ENCODE measurements around the gene CGB7.
A peak's percentile ranks its signal among the peaks of the same experiment; 100 is the strongest.

CGB7 gene

DNA sequence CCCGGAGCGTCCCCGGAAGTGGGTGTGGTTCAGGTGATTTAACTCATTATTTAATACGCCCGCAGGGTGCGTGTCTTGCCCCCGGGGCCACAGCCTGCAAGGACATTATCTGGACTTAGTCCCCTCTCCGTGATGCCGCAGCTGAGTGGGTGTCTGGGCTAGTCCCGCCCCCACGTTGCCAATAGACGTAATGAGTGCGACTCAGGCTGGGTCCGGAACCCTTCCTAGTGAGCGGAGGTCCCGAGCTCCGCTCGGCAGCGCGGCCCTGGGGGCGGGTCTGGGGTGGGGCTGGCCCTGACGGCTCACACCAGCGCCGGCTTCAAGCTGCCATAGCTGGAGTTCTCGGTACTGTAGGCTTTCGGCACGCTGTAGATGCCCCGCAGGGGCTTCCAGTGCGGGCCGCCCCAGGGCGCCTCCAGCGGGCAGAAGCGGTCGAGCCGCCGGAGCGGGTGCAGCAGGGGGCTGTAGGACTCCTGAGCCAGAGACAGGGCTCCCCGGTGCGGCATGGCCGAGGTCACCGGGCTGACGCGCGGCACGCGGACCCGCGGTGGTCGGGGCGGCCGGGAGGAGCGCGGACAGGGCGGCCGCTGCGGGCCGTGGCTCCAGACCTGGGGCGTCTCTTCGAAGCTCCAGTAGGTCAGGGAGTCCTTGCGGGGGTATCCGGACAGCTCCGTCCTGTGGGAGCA lies 39.7 kb downstream of the CGB7 start:
- peaks cover 30% of the 10 kb centered on the region for H3K27me3 ChIP-seq (ENCODE audit: insufficient read depth, low read depth)
- H3K9ac ChIP-seq = no peak overlapping the region; the same call in 1 of the 2 replicates
- no peaks in the 10 kb centered on the region for H4K20me1 ChIP-seq (ENCODE audit: insufficient read depth)
- H3K4me1 ChIP-seq (ENCODE audit: low read depth, poor library complexity, severe bottlenecking) = no peaks in the 10 kb centered on the region
- no peak overlapping the region for H3K4me3 ChIP-seq (IDR thresholded peaks at IDR 0.05; ENCODE audit: insufficient read depth, low read depth, low read length)
- peak overlapping the region; percentile 73 for H3K4me2 ChIP-seq
- TF ChIP-seq, protein P1, sequence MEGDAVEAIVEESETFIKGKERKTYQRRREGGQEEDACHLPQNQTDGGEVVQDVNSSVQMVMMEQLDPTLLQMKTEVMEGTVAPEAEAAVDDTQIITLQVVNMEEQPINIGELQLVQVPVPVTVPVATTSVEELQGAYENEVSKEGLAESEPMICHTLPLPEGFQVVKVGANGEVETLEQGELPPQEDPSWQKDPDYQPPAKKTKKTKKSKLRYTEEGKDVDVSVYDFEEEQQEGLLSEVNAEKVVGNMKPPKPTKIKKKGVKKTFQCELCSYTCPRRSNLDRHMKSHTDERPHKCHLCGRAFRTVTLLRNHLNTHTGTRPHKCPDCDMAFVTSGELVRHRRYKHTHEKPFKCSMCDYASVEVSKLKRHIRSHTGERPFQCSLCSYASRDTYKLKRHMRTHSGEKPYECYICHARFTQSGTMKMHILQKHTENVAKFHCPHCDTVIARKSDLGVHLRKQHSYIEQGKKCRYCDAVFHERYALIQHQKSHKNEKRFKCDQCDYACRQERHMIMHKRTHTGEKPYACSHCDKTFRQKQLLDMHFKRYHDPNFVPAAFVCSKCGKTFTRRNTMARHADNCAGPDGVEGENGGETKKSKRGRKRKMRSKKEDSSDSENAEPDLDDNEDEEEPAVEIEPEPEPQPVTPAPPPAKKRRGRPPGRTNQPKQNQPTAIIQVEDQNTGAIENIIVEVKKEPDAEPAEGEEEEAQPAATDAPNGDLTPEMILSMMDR (conservative IDR thresholded peaks at IDR 0.05; ENCODE audit: low read depth, low read length) = peak; percentile 53
- no peaks in the 10 kb centered on the region for H3K36me3 ChIP-seq (ENCODE audit: insufficient read depth)
- no peaks in the 10 kb centered on the region for H3K79me2 ChIP-seq (ENCODE audit: insufficient read depth, low read depth)
- peak overlapping the region; percentile 14; the same call in 1 of the 2 replicates for H2AFZ ChIP-seq (ENCODE audit: low read depth)
- no peak overlapping the region for H3K27ac ChIP-seq

DNA sequence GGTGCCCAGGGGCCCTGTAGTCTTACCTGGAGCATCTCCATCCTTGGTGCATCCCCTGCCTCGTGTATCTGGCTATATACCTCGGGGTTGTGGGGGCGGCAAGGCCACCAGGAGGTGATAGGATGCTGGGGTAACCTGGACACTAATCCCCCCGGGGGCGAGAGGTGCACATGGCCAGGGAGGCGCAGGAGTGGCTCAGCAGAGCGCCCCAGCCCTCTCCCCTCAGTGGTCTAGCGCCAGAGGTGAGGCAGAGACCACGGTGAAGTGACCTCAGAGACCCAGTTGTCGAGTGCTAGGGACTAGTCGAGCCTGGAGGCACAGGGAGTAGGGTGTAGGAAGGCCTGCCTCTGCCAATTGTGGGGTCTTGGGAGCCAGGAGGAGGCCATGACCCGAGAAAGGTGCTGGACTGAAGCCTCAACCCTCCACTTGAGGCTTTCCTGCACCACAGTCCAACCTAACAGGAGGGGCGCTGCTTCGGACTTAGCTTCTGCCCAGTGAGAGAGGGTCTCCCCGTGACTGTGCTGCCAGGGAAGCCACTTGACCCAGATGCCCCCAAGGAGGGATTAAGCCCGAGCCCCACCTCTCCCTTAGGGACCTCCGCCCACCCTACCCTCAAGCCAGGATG lies 40.4 kb downstream of the CGB7 start, which contains the start of gene LHB:
Gene LHB, minus strand, starts transcription at position 51 of the 625 bp plus-strand sequence. Its CDS starts 10 bp downstream, at position 41.
- H3K27ac ChIP-seq = no peak within 1 kb of the TSS
- H3K79me2 ChIP-seq (ENCODE audit: insufficient read depth, low read depth) = no peaks in the 10 kb centered on the region
- H3K4me3 ChIP-seq (IDR thresholded peaks at IDR 0.05; ENCODE audit: insufficient read depth, low read depth, low read length) = no peak within 1 kb of the TSS
- TF ChIP-seq, protein P1 (conservative IDR thresholded peaks at IDR 0.05; ENCODE audit: low read depth, low read length) = no peak
- H2AFZ ChIP-seq (ENCODE audit: low read depth) = peak within 1 kb of the TSS; percentile 14; the same call in 1 of the 2 replicates
- no peaks in the 10 kb centered on the region for H4K20me1 ChIP-seq (ENCODE audit: insufficient read depth)
- peak within 1 kb of the TSS; percentile 73 for H3K4me2 ChIP-seq
- no peaks in the 10 kb centered on the region for H3K4me1 ChIP-seq (ENCODE audit: low read depth, poor library complexity, severe bottlenecking)
- no peak within 1 kb of the TSS for H3K9ac ChIP-seq
- H3K36me3 ChIP-seq (ENCODE audit: insufficient read depth) = no peaks in the 10 kb centered on the region
- peaks cover 29% of the 10 kb centered on the region for H3K27me3 ChIP-seq (ENCODE audit: insufficient read depth, low read depth)

DNA sequence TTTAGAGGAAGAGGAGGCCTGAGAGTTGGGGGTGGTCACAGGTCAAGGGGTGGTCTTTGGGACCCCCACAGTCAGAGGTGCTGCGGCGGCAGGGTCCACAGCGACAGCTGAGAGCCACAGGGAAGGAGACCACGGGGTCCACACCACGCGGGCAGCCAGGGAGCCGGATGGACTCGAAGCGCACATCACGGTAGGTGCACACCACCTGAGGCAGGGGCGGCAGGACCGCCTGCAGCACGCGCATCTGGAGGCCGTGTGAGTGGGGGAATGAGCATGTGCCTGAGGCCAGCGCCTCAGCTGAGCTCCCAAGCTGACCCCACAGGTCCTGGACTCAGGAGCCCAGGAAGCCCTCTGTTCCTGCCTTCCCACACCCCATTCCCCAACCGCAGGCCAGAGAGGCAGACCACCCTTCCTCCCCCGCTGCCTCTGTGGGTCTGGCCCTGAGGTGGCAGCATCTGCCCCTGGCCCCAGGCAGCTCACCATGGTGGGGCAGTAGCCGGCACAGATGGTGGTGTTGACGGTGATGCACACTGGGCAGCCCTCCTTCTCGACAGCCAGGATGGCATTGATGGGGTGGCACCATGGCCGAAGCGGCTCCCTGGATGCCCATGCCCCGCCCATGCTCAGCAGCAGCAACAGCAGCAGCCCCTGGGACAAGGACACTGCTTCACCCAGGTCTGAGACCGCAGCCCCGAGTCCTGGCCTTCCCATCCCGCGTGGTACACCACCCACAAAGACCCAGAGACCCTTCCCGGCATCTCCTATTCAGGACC lies 41.3 kb downstream of the CGB7 start:
- Histone ChIP-seq H4K20me1 (ENCODE audit: insufficient read depth) (no peaks in the 10 kb centered on the region), H3K4me2 (no peak overlapping the region), H3K4me1 (ENCODE audit: low read depth, poor library complexity, severe bottlenecking) (no peaks in the 10 kb centered on the region), H2AFZ (ENCODE audit: low read depth) (no peak overlapping the region), H3K36me3 (ENCODE audit: insufficient read depth) (no peaks in the 10 kb centered on the region), H3K79me2 (ENCODE audit: insufficient read depth, low read depth) (no peaks in the 10 kb centered on the region), H3K9ac (no peak overlapping the region), H3K27me3 (ENCODE audit: insufficient read depth, low read depth) (peaks cover 26% of the 10 kb centered on the region), H3K27ac (no peak overlapping the region), H3K4me3 (IDR thresholded peaks at IDR 0.05; ENCODE audit: insufficient read depth, low read depth, low read length) (no peak overlapping the region)
- TF ChIP-seq, protein P1 (conservative IDR thresholded peaks at IDR 0.05; ENCODE audit: low read depth, low read length) = no peak

DNA sequence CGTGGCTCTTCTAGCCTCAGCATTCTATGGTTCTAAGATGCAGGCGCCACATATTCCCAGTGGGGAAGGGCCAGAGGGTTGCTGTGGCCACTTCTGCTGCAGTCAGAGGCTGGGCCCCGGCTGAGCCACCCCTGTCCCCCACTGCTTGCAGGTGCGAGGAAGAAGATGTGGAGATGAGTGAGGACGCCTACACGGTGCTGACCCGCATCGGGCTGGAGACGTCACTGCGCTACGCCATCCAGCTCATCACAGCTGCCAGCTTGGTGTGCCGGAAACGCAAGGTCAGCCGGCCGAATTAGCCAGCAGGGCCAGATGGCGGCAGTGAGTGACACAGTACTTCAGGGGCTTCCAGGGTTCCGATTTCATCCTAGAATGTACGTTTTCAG lies 42.7 kb downstream of the CGB7 start:
- H4K20me1 ChIP-seq (ENCODE audit: insufficient read depth) = no peaks in the 10 kb centered on the region
- no peaks in the 10 kb centered on the region for H3K36me3 ChIP-seq (ENCODE audit: insufficient read depth)
- H3K79me2 ChIP-seq (ENCODE audit: insufficient read depth, low read depth) = no peaks in the 10 kb centered on the region

More for the DNA sequence above, 42.7 kb downstream of the CGB7 start:
- Histone ChIP-seq H2AFZ (ENCODE audit: low read depth) (no peak overlapping the region), H3K4me1 (ENCODE audit: low read depth, poor library complexity, severe bottlenecking) (no peaks in the 10 kb centered on the region), H3K27me3 (ENCODE audit: insufficient read depth, low read depth) (peaks cover 13% of the 10 kb centered on the region), H3K9ac (no peak overlapping the region), H3K4me2 (no peak overlapping the region), H3K4me3 (IDR thresholded peaks at IDR 0.05; ENCODE audit: insufficient read depth, low read depth, low read length) (no peak overlapping the region), H3K27ac (no peak overlapping the region)
- TF ChIP-seq, protein P1 (conservative IDR thresholded peaks at IDR 0.05; ENCODE audit: low read depth, low read length) = no peak

Data from KMS-11 (cell line).